Choroid plexus epithelial cell (primary cell): ENCODE data around the gene SLC22A23.

Source experiments
- DNase-seq: peaks from one replicate; pipeline ENCODE4 v3.0.0-alpha.2; 2010; ENCODE audit warnings: low read depth
- H3K4me3 ChIP-seq: 2 replicates; pipeline ENCODE4 v1.5.1; 2011; ENCODE audit warnings: low read depth, mild to moderate bottlenecking, control low read depth, low read length, moderate library complexity
- CTCF ChIP-seq: conservative IDR thresholded peaks from 2 replicates; pipeline ENCODE4 v1.5.1; 2011; ENCODE audit warnings: low read depth, mild to moderate bottlenecking, control low read depth, inconsistent platforms, low read length, moderate library complexity

Gene SLC22A23

GRCh38 chr6:3293271-3294155 is 163.3 kb downstream of the SLC22A23 start:
- no peak for TF ChIP-seq CTCF
- no peak for DNase-seq
- no peak overlapping the region for H3K4me3 ChIP-seq

- TF ChIP-seq CTCF = no peak
These were observed 164.2 kb downstream of the SLC22A23 start for GRCh38 chr6:3292431-3293197.

GRCh38 chr6:3291987-3292386 is 164.9 kb downstream of the SLC22A23 start:
- no peak for TF ChIP-seq CTCF
- H3K4me3 ChIP-seq = no peak overlapping the region
- peak; percentile 54 for DNase-seq

More at GRCh38 chr6:3292431-3293197, 164.2 kb downstream of the SLC22A23 start:
- no peak for DNase-seq
- H3K4me3 ChIP-seq = no peak overlapping the region

- no peak for TF ChIP-seq CTCF
- no peak for DNase-seq
- no peak overlapping the region for H3K4me3 ChIP-seq
These were observed 165.5 kb downstream of the SLC22A23 start for GRCh38 chr6:3291346-3291745.

GRCh38 chr6:3290931-3291211 is 166.0 kb downstream of the SLC22A23 start:
- TF ChIP-seq CTCF = no peak
- no peak for DNase-seq
- no peak overlapping the region for H3K4me3 ChIP-seq

- no peak overlapping the region for H3K4me3 ChIP-seq
- DNase-seq = no peak
- no peak for TF ChIP-seq CTCF
These were observed 166.5 kb downstream of the SLC22A23 start for GRCh38 chr6:3290149-3290930.
